GM23248 (cell line): ENCODE results near the gene UNC13A. TPM values are rescaled to one million over a fixed set of nuclear protein-coding genes. Genes with fewer than 3 reads are reported as not detected.

ENCODE experiments used
- DNase-seq: peaks from one replicate; pipeline ENCODE4 v3.0.0-alpha.2; 2015
- H2AFZ ChIP-seq: fragments of 200-600 bp; sonication (generic); 2 replicates; pipeline ENCODE4 v1.6.1; 2016; ENCODE audit warnings: antibody characterized with exemption
- H3F3A ChIP-seq: fragments of 200-600 bp; sonication (generic); 2 replicates; pipeline ENCODE4 v1.6.1; 2016; ENCODE audit warnings: mild to moderate bottlenecking, antibody characterized with exemption, mixed run types; ENCODE audit not compliant: insufficient read depth
- H3K27ac ChIP-seq: fragments of 200-600 bp; sonication (generic); 2 replicates; pipeline ENCODE4 v1.5.1; 2016; ENCODE audit warnings: mild to moderate bottlenecking
- H3K27me3 ChIP-seq: fragments of 200-600 bp; sonication (generic); replicated peaks from 2 replicates; pipeline ENCODE4 v1.6.1; 2016; ENCODE audit warnings: mild to moderate bottlenecking; ENCODE audit not compliant: insufficient read depth
- H3K36me3 ChIP-seq: fragments of 200-600 bp; sonication (generic); 2 replicates; pipeline ENCODE4 v1.6.1; 2016; ENCODE audit warnings: low read depth, mild to moderate bottlenecking
- H3K4me1 ChIP-seq: fragments of 200-600 bp; sonication (generic); 2 replicates; pipeline ENCODE4 v1.6.1; 2016; ENCODE audit warnings: mild to moderate bottlenecking; ENCODE audit not compliant: insufficient read depth
- H3K4me2 ChIP-seq: fragments of 200-600 bp; sonication (generic); one replicate; pipeline ENCODE4 v1.6.1; 2016; ENCODE audit warnings: mild to moderate bottlenecking; ENCODE audit not compliant: unreplicated experiment
- H3K4me3 ChIP-seq: fragments of 200-600 bp; sonication (generic); 2 replicates; pipeline ENCODE4 v1.5.1; 2016; ENCODE audit warnings: mild to moderate bottlenecking
- H3K79me2 ChIP-seq: fragments of 200-600 bp; sonication (generic); 2 replicates; pipeline ENCODE4 v1.6.1; 2016; ENCODE audit warnings: mild to moderate bottlenecking; ENCODE audit not compliant: insufficient read depth
- H3K9ac ChIP-seq: fragments of 200-600 bp; sonication (generic); 2 replicates; pipeline ENCODE4 v1.6.1; 2016; ENCODE audit warnings: mild to moderate bottlenecking
- H3K9me2 ChIP-seq: fragments of 200-600 bp; sonication (generic); 2 replicates; pipeline ENCODE4 v1.6.1; 2016; ENCODE audit warnings: mixed run types, mild to moderate bottlenecking, moderate library complexity; ENCODE audit not compliant: insufficient read depth
- H3K9me3 ChIP-seq: fragments of 200-600 bp; sonication (generic); one replicate; pipeline ENCODE4 v1.6.1; 2017; ENCODE audit warnings: low read depth
- H4K20me1 ChIP-seq: fragments of 200-600 bp; sonication (generic); 2 replicates; pipeline ENCODE4 v1.6.0; 2016; ENCODE audit not compliant: insufficient read depth
- EZH2 ChIP-seq: fragments of 200-600 bp; sonication (generic); IDR thresholded peaks from 2 replicates; pipeline ENCODE4 v1.6.1; 2018; ENCODE audit warnings: antibody characterized with exemption, mild to moderate bottlenecking; ENCODE audit not compliant: insufficient read depth, poor library complexity, severe bottlenecking
- EZH2phosphoT487 ChIP-seq: fragments of 200-600 bp; sonication (generic); IDR thresholded peaks from 2 replicates; pipeline ENCODE4 v1.6.1; 2018; ENCODE audit warnings: antibody characterized with exemption, moderate library complexity, mild to moderate bottlenecking, low read depth; ENCODE audit not compliant: insufficient read depth
- WGBS, 2 experiments: methylation state at CpG; one replicate each; pipeline ENCODE4 v1.1.6; 2015 to 2017; ENCODE audit warnings: low lambda C conversion rate in 2 of 2, low coverage in 1 of 2; ENCODE audit errors: missing lambda C conversion rate in 2 of 2; 5-methylcytosine and 5-hydroxymethylcytosine counted together
- in situ Hi-C: fragments of 300-500 bp; cut with MboI; formaldehyde crosslinking; loops from 2 replicates; pipeline ENCODE4 v1.15.0; 2020
- polyA plus RNA-seq: library from polyadenylated mRNA; unstranded; fragments of >200 nt; fragmentation: Nextera tagmentation; extraction: Ambion mirVana; gene quantifications from 2 replicates; pipeline ENCODE4 v1.2.1, GENCODE V29; 2016
- total RNA-seq: library from RNA; depleted of rRNA; stranded (reverse); fragments of >200 nt; shearing (Covaris generic); gene quantifications from 2 replicates; pipeline ENCODE4 v1.2.3, GENCODE V29; 2014

Gene UNC13A
- total and polyA plus RNA-seq, 2 experiments from 2014 or later, result 0.03 to 0.11 TPM

- H4K20me1 ChIP-seq, result no peaks in the 10 kb centered on the region
- H3K4me3 ChIP-seq, result no peak overlapping the region
- no peak overlapping the region for H3K27ac ChIP-seq
- WGBS, 2 experiments, result 95 to 97% methylated on average over 6 to 8 of the region's 8 CpGs
- no peaks in the 10 kb centered on the region for H3F3A ChIP-seq
- H3K9ac ChIP-seq, result no peak overlapping the region
- no peak for DNase-seq
- H3K4me1 ChIP-seq, result no peaks in the 10 kb centered on the region
- H3K9me3 ChIP-seq, result no peaks in the 10 kb centered on the region
- no peak overlapping the region for H2AFZ ChIP-seq
- in situ Hi-C loops, result no loop called here
- TF ChIP-seq EZH2 (no peak), EZH2phosphoT487 (no peak)
- H3K79me2 ChIP-seq, result no peaks in the 10 kb centered on the region
- H3K9me2 ChIP-seq, result no peaks in the 10 kb centered on the region
- no peaks in the 10 kb centered on the region; the same call in 1 of the 2 replicates for H3K27me3 ChIP-seq
- H3K4me2 ChIP-seq, result no peak overlapping the region
- H3K36me3 ChIP-seq, result no peaks in the 10 kb centered on the region
Observed at GRCh38 chr19:17605117-17605516, 83.0 kb downstream of the UNC13A start.

GRCh38 chr19:17604372-17605025 lies 83.7 kb downstream of the UNC13A start:
- no peak overlapping the region for H3K4me3 ChIP-seq
- peak; percentile 11 for DNase-seq
- H3F3A ChIP-seq, result no peaks in the 10 kb centered on the region
- no peak overlapping the region for H3K27ac ChIP-seq
- no peaks in the 10 kb centered on the region for H3K36me3 ChIP-seq
- no peak for TF ChIP-seq EZH2phosphoT487
- no peak for TF ChIP-seq EZH2
- H4K20me1 ChIP-seq, result no peaks in the 10 kb centered on the region
- H3K4me1 ChIP-seq, result no peaks in the 10 kb centered on the region
- no peak overlapping the region for H3K9ac ChIP-seq
- no peaks in the 10 kb centered on the region; the same call in 1 of the 2 replicates for H3K27me3 ChIP-seq
- no peaks in the 10 kb centered on the region for H3K9me3 ChIP-seq
- H3K79me2 ChIP-seq, result no peaks in the 10 kb centered on the region
- no peaks in the 10 kb centered on the region for H3K9me2 ChIP-seq
- no peak overlapping the region for H3K4me2 ChIP-seq
- 39 to 44% methylated on average over 8 of the region's 8 CpGs for WGBS, 2 experiments
- in situ Hi-C loops, result no loop called here
- H2AFZ ChIP-seq, result no peak overlapping the region

GRCh38 chr19:17602872-17603510 lies 85.2 kb downstream of the UNC13A start:
- Histone ChIP-seq H3K27me3 (no peaks in the 10 kb centered on the region; the same call in 1 of the 2 replicates), H3K27ac (no peak overlapping the region), H3K4me2 (no peak overlapping the region), H3K9me3 (no peaks in the 10 kb centered on the region), H3K79me2 (no peaks in the 10 kb centered on the region), H3K4me3 (no peak overlapping the region), H4K20me1 (no peaks in the 10 kb centered on the region), H3K9me2 (no peaks in the 10 kb centered on the region), H3K4me1 (no peaks in the 10 kb centered on the region), H3F3A (no peaks in the 10 kb centered on the region), H3K36me3 (no peaks in the 10 kb centered on the region), H2AFZ (no peak overlapping the region), H3K9ac (no peak overlapping the region)
- TF ChIP-seq EZH2 (no peak), EZH2phosphoT487 (no peak)
- DNase-seq, result no peak
- 81% methylated on average over 7 of the region's 7 CpGs for WGBS, 2 experiments
- in situ Hi-C loops, result no loop called here

GRCh38 chr19:17602217-17602616 lies 85.9 kb downstream of the UNC13A start:
- H3K9me2 ChIP-seq, result no peaks in the 10 kb centered on the region
- H3K27ac ChIP-seq, result no peak overlapping the region
- TF ChIP-seq EZH2phosphoT487 (no peak), EZH2 (no peak)
- no peaks in the 10 kb centered on the region for H3K79me2 ChIP-seq
- H3K27me3 ChIP-seq, result no peaks in the 10 kb centered on the region; the same call in 1 of the 2 replicates
- DNase-seq, result no peak
- H3K9ac ChIP-seq, result no peak overlapping the region
- H3K4me1 ChIP-seq, result no peaks in the 10 kb centered on the region
- WGBS, 2 experiments, result 81 to 85% methylated on average over 8 of the region's 8 CpGs
- H3F3A ChIP-seq, result no peaks in the 10 kb centered on the region
- H4K20me1 ChIP-seq, result no peaks in the 10 kb centered on the region
- no peak overlapping the region for H2AFZ ChIP-seq
- no peaks in the 10 kb centered on the region for H3K36me3 ChIP-seq
- in situ Hi-C loops, result no loop called here
- no peaks in the 10 kb centered on the region for H3K9me3 ChIP-seq
- H3K4me2 ChIP-seq, result no peak overlapping the region
- H3K4me3 ChIP-seq, result no peak overlapping the region
